ENCODE measurements around the gene CLHC1.

DNA sequence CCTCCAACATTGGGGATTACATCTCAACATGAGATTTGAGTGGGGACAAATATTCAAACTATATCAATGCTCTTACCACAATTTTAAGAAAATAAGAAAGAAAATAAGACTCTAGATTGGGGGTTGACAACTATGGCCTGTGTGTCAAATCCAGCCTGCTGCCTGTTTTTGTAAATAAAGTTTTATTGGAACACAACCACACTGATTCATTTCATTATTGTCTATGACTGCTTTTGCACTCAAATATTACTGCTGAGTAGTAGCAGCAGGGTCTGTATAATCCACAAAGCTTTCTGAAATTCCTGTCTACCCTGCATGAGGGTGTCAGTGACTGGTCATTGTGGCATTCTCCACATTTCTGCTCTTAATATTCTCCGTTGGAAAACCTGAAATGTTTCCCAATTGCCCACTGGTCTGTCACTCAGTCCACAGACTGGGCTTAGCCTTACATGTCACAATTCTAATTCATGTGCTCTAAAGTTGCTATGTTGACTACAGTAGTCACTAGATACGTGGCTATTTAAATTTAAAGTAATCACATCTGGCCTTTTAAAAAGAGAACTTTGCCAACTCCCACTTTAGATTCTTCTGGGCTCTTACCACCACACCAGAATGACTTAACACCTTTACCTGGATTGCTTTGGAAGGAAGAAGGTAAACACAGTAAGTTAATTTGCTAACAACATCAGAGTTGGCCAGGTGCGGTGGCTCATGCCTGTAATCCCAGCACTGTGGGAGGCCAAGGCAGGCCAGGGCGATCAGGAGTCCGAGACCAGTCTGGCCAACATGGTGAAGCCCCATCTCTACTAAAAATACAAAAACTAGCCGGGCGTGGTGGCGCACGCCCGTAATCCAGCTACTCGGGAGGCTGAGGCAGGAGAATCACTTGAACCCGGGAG lies 86.9 kb downstream of the CLHC1 start:
- TF ChIP-seq, protein P1, sequence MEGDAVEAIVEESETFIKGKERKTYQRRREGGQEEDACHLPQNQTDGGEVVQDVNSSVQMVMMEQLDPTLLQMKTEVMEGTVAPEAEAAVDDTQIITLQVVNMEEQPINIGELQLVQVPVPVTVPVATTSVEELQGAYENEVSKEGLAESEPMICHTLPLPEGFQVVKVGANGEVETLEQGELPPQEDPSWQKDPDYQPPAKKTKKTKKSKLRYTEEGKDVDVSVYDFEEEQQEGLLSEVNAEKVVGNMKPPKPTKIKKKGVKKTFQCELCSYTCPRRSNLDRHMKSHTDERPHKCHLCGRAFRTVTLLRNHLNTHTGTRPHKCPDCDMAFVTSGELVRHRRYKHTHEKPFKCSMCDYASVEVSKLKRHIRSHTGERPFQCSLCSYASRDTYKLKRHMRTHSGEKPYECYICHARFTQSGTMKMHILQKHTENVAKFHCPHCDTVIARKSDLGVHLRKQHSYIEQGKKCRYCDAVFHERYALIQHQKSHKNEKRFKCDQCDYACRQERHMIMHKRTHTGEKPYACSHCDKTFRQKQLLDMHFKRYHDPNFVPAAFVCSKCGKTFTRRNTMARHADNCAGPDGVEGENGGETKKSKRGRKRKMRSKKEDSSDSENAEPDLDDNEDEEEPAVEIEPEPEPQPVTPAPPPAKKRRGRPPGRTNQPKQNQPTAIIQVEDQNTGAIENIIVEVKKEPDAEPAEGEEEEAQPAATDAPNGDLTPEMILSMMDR (conservative IDR thresholded peaks at IDR 0.05; ENCODE audit: low read length) = no peak
- TF ChIP-seq EZH2phosphoT487 (IDR thresholded peaks at IDR 0.05; ENCODE audit: borderline replicate concordance) = no peak
